D341Med (cell line): ENCODE results near the gene IREB2.

Experiments
- DNase-seq: peaks from one replicate; pipeline ENCODE4 v3.0.0; 2012; ENCODE audit warnings: low spot score

IREB2 gene

DNA sequence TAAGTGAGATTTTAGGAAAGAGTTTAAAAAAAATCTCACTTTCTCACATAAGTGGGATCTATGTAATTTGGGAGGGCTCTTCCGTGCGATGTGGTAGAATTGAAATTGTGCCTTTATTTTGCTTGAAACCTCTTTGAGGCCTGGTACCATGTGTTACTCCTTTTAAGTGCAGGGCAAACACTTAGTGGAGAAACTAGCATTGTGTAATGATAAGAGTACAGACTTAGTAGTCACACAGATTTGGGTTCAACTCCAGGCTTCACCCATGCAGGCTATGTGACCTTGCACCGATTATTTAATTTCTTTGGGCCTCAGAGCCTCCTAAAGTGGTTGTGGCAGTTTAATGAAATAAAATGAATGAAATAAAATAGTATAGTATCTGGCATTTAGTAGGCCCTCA is 104.6 kb downstream of the IREB2 start:
- no peak for DNase-seq

DNA sequence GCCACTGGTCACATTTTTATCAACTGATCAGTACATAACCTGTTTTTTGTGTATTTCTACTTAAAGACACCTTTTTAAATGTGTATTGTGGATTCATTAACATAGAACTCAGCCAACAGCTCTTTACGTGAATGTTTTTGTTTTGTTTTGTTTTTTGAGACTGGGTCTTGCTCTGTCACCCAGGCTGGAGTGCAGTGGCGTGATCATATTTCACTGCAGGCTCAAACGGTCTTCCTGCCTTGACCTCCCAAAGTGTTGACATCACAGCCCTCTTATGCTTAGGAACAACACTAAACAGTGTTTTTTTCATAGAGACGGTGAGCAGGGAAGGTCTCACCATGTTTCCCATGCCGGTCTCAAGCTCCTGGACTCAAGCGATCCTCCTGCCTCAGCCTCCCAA is 112.2 kb downstream of the IREB2 start:
- no peak for DNase-seq

GRCh38 chr15:78550815-78551214 is 112.8 kb downstream of the IREB2 start:
- DNase-seq = no peak
